HUES64 (cell line): ENCODE results near the gene BACH2.

Experiments used
- H3K27ac ChIP-seq: 2 replicates; pipeline ENCODE4 v1.7.0; 2013; ENCODE audit warnings: low read depth, low read length, inconsistent platforms
- H3K27me3 ChIP-seq: 2 replicates; pipeline ENCODE4 v1.6.1; 2013; ENCODE audit warnings: mild to moderate bottlenecking, low read length; ENCODE audit not compliant: insufficient read depth
- H3K36me3 ChIP-seq: 2 replicates; pipeline ENCODE4 v1.6.1; 2013; ENCODE audit warnings: mild to moderate bottlenecking, low read length; ENCODE audit not compliant: insufficient read depth
- H3K4me1 ChIP-seq: 2 replicates; pipeline ENCODE4 v1.6.1; 2013; ENCODE audit warnings: mild to moderate bottlenecking, low read length, moderate library complexity; ENCODE audit not compliant: insufficient read depth
- H3K4me3 ChIP-seq: 2 replicates; pipeline ENCODE4 v1.5.1; 2013; ENCODE audit warnings: mild to moderate bottlenecking, low read length, moderate library complexity
- H3K9ac ChIP-seq: 2 replicates; pipeline ENCODE4 v1.6.1; 2013; ENCODE audit warnings: mild to moderate bottlenecking, low read depth, low read length
- H3K9me3 ChIP-seq: 2 replicates; pipeline ENCODE4 v1.6.1; 2013; ENCODE audit warnings: low read depth, low read length; ENCODE audit not compliant: insufficient read depth
- WGBS: fragments of 150-250, 120-280 bp; methylation state at CpG from one replicate; pipeline ENCODE4 v1.1.7; 2013; ENCODE audit warnings: missing lambda C conversion rate; 5-methylcytosine and 5-hydroxymethylcytosine counted together

The BACH2 gene

DNA sequence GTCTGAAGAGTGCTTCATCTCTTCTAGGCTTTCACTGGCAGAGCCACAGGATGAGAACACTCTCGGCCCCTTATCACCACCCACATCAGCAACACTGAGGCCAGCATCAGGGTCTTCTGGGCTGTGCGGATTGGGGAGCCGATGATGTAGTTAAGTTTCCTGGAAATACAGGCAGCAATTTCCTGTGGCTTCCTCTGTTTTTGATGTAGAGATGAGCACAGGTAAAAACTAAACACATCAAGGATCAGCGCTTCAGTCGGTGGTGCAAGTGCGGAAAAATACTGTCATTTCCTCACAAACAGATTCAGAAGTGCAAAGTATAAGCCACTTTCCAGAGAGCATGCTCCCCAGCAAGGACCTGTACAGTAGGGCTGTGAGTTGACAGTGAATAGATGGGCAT is 62.6 kb downstream of the BACH2 start:
- Histone ChIP-seq H3K9me3 (no peaks in the 10 kb centered on the region), H3K27me3 (no peaks in the 10 kb centered on the region), H3K36me3 (no peaks in the 10 kb centered on the region), H3K4me1 (peaks cover 4% of the 10 kb centered on the region; the same call in 1 of the 2 replicates), H3K27ac (no peak overlapping the region), H3K9ac (no peak overlapping the region), H3K4me3 (no peak overlapping the region)
- 96% methylated on average over 6 of the region's 6 CpGs for WGBS

DNA sequence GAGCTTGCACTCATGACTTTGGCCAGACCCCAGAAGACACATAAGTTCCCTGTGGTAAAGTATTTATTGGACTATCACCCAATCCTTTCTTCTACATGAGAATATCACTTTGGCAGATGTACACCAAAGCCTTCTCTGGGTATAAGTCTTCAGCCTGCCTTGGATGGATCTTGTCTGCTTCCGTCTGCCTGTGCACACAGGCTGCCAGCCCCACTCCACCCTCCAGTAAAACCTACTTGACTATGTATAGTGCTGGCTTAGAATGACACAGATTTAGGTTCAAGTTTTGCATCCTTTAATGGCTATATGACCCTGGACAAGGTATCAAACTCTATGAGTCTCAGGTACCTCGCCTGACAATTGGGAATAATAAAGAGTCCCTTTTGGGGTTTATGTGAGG is 63.4 kb downstream of the BACH2 start:
- 96% methylated on average over 2 of the region's 2 CpGs for WGBS
- H3K27me3 ChIP-seq = no peaks in the 10 kb centered on the region

GRCh38 chr6:90231798-90232197 is 64.8 kb downstream of the BACH2 start:
- Histone ChIP-seq H3K4me1 (peaks cover 15% of the 10 kb centered on the region; the same call in 1 of the 2 replicates), H3K9ac (no peak overlapping the region), H3K27me3 (no peaks in the 10 kb centered on the region), H3K36me3 (no peaks in the 10 kb centered on the region), H3K27ac (no peak overlapping the region), H3K9me3 (no peaks in the 10 kb centered on the region), H3K4me3 (no peak overlapping the region)
- 71% methylated on average over 1 of the region's 1 CpG for WGBS

More for the DNA sequence above, 63.4 kb downstream of the BACH2 start:
- Histone ChIP-seq H3K36me3 (no peaks in the 10 kb centered on the region), H3K4me1 (peaks cover 4% of the 10 kb centered on the region; the same call in 1 of the 2 replicates), H3K27ac (no peak overlapping the region), H3K9me3 (no peaks in the 10 kb centered on the region), H3K9ac (no peak overlapping the region), H3K4me3 (no peak overlapping the region)

GRCh38 chr6:90231308-90231707 is 65.3 kb downstream of the BACH2 start:
- H3K9ac ChIP-seq = no peak overlapping the region
- H3K4me3 ChIP-seq = no peak overlapping the region
- no peak overlapping the region for H3K27ac ChIP-seq
- H3K36me3 ChIP-seq = no peaks in the 10 kb centered on the region
- H3K9me3 ChIP-seq = no peaks in the 10 kb centered on the region
- 88% methylated on average over 2 of the region's 2 CpGs for WGBS
- H3K4me1 ChIP-seq = peaks cover 16% of the 10 kb centered on the region; the same call in 1 of the 2 replicates
- no peaks in the 10 kb centered on the region for H3K27me3 ChIP-seq

- 93% methylated on average over 2 of the region's 3 CpGs for WGBS
- Histone ChIP-seq H3K27me3 (no peaks in the 10 kb centered on the region), H3K4me1 (peaks cover 16% of the 10 kb centered on the region; the same call in 1 of the 2 replicates), H3K27ac (no peak overlapping the region), H3K9ac (no peak overlapping the region), H3K4me3 (no peak overlapping the region), H3K36me3 (no peaks in the 10 kb centered on the region), H3K9me3 (no peaks in the 10 kb centered on the region)
Observed at GRCh38 chr6:90230548-90231215, 66.0 kb downstream of the BACH2 start.

- no peaks in the 10 kb centered on the region for H3K36me3 ChIP-seq
- no peak overlapping the region for H3K4me3 ChIP-seq
- H3K27ac ChIP-seq = no peak overlapping the region
- H3K4me1 ChIP-seq = peaks cover 16% of the 10 kb centered on the region; the same call in 1 of the 2 replicates
- H3K9ac ChIP-seq = no peak overlapping the region
- H3K27me3 ChIP-seq = no peaks in the 10 kb centered on the region
- WGBS = 94% methylated on average over 10 of the region's 10 CpGs
- no peaks in the 10 kb centered on the region for H3K9me3 ChIP-seq
Observed at GRCh38 chr6:90229331-90230010, 67.2 kb downstream of the BACH2 start.

GRCh38 chr6:90227673-90228072 is 69.0 kb downstream of the BACH2 start:
- 0 out of 2 replicates have a peak overlapping the region, but pooled peaks have one; percentile 32 for H3K9ac ChIP-seq
- no peak overlapping the region for H3K4me3 ChIP-seq
- no peak overlapping the region for H3K27ac ChIP-seq
- no peaks in the 10 kb centered on the region for H3K36me3 ChIP-seq
- peaks cover 16% of the 10 kb centered on the region; the same call in 1 of the 2 replicates for H3K4me1 ChIP-seq
- H3K27me3 ChIP-seq = no peaks in the 10 kb centered on the region
- H3K9me3 ChIP-seq = peaks cover 12% of the 10 kb centered on the region

DNA sequence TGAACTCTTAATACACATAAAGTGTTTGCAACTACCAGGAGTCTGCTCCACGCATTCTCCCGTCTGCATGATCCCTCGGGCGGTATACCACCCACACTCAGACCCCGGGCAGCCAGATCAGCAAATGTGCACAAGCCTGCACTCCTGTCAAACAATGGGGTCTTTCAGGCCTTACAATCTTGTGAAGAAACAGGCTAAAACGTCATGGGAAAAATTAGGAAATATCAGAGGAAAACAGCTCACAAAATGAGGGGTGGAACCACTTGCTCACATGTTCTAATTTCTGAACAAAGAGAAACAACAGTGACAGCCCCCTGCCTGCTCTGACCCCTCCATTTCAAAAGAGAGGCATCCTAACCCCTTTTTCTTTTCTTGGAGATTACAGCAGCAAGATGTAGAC is 69.4 kb downstream of the BACH2 start:
- H3K4me1 ChIP-seq = peaks cover 16% of the 10 kb centered on the region; the same call in 1 of the 2 replicates
- no peaks in the 10 kb centered on the region for H3K36me3 ChIP-seq

GRCh38 chr6:90226257-90226656 is 70.4 kb downstream of the BACH2 start:
- Histone ChIP-seq H3K36me3 (no peaks in the 10 kb centered on the region), H3K4me1 (peaks cover 19% of the 10 kb centered on the region; the same call in 1 of the 2 replicates), H3K4me3 (no peak overlapping the region), H3K27me3 (no peaks in the 10 kb centered on the region), H3K9me3 (peaks cover 18% of the 10 kb centered on the region), H3K27ac (no peak overlapping the region), H3K9ac (no peak overlapping the region)
- 100% methylated on average over 2 of the region's 2 CpGs for WGBS

More for the DNA sequence above, 69.4 kb downstream of the BACH2 start:
- Histone ChIP-seq H3K9me3 (peaks cover 16% of the 10 kb centered on the region), H3K4me3 (no peak overlapping the region), H3K27me3 (no peaks in the 10 kb centered on the region), H3K9ac (peak overlapping the region; percentile 32; the same call in 1 of the 2 replicates), H3K27ac (no peak overlapping the region)
- WGBS = 77% methylated on average over 6 of the region's 6 CpGs

DNA sequence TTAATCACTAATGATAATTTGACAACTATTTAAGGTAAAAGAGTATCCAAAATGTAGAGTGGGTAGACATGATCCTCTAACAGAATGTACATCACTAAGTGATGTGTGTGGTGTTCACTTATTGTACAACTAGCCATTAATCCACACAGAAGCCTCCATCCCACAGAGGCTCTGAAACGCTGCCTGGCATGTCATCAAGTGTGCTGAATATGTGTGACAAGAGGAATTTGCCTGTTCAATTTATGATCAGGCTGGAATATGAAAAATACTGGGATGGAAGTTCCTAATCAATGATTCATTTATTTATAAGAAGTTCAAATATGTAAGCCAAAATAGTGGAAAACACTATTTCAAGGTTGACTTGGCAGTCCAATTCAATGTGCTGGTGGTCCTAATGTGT is 72.4 kb downstream of the BACH2 start:
- peaks cover 18% of the 10 kb centered on the region for H3K9me3 ChIP-seq
- no peaks in the 10 kb centered on the region for H3K27me3 ChIP-seq
- no peak overlapping the region for H3K9ac ChIP-seq
- H3K27ac ChIP-seq = no peak overlapping the region
- no peak overlapping the region for H3K4me3 ChIP-seq
- no peaks in the 10 kb centered on the region for H3K36me3 ChIP-seq
- WGBS = 100% methylated on average over 1 of the region's 1 CpG
- H3K4me1 ChIP-seq = peaks cover 37% of the 10 kb centered on the region

DNA sequence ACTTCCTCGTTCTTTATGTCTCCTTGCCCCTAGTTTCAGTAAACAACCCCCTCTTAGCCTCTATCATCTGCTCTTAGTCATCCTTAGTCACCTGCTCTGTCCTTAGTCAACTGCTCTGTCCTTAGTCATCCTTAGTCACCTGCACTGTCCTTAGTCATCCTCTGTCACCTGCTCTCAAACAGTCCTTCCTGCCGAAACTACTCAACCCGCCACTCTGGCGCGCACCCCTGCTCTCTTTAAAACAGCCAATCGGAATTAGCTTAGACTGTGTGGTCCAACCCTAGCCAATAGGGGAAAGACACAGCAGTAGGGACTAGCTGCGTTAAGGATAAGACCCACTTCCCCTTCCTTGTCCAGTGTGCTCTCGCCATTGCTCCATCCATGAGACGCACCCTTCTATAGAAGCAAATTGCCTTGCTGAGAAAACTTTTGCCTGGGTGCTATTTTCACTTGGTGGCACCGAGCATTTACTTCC is 73.9 kb downstream of the BACH2 start:
- H3K9ac ChIP-seq = no peak overlapping the region
- WGBS = 95% methylated on average over 10 of the region's 10 CpGs
- no peak overlapping the region for H3K27ac ChIP-seq
- no peaks in the 10 kb centered on the region for H3K36me3 ChIP-seq
- H3K4me3 ChIP-seq = no peak overlapping the region
- H3K4me1 ChIP-seq = peaks cover 46% of the 10 kb centered on the region
- H3K9me3 ChIP-seq = peaks cover 18% of the 10 kb centered on the region
- no peaks in the 10 kb centered on the region for H3K27me3 ChIP-seq
